ENCODE measurements around the gene MILR1.

MILR1 gene

GRCh38 chr17:64470625-64471024 is 21.7 kb downstream of the MILR1 start:
- Histone ChIP-seq H3K4me3 (replicated peaks; ENCODE audit: low read depth, low read length) (no peak overlapping the region), H3K36me3 (ENCODE audit: control insufficient read depth, insufficient read depth, low read length) (no peaks in the 10 kb centered on the region), H3K27me3 (replicated peaks; ENCODE audit: control insufficient read depth, insufficient read depth, low read length) (no peaks in the 10 kb centered on the region)
- no peak for TF ChIP-seq CTCF (IDR thresholded peaks at IDR 0.05; ENCODE audit: insufficient read depth, low read length, poor library complexity, severe bottlenecking)
- no peak for DNase-seq (ENCODE audit: extremely low read depth, insufficient read length)

GRCh38 chr17:64471440-64471839 is 22.5 kb downstream of the MILR1 start:
- no peak for DNase-seq (ENCODE audit: extremely low read depth, insufficient read length)
- Histone ChIP-seq H3K27me3 (replicated peaks; ENCODE audit: control insufficient read depth, insufficient read depth, low read length) (no peaks in the 10 kb centered on the region), H3K36me3 (ENCODE audit: control insufficient read depth, insufficient read depth, low read length) (no peaks in the 10 kb centered on the region), H3K4me3 (replicated peaks; ENCODE audit: low read depth, low read length) (no peak overlapping the region)
- TF ChIP-seq CTCF (IDR thresholded peaks at IDR 0.05; ENCODE audit: insufficient read depth, low read length, poor library complexity, severe bottlenecking) = no peak

- no peak for DNase-seq (ENCODE audit: extremely low read depth, insufficient read length)
- Histone ChIP-seq H3K4me3 (replicated peaks; ENCODE audit: low read depth, low read length) (no peak overlapping the region), H3K36me3 (ENCODE audit: control insufficient read depth, insufficient read depth, low read length) (no peaks in the 10 kb centered on the region), H3K27me3 (replicated peaks; ENCODE audit: control insufficient read depth, insufficient read depth, low read length) (no peaks in the 10 kb centered on the region)
- no peak for TF ChIP-seq CTCF (IDR thresholded peaks at IDR 0.05; ENCODE audit: insufficient read depth, low read length, poor library complexity, severe bottlenecking)
Measured at GRCh38 chr17:64472564-64472963, 23.6 kb downstream of the MILR1 start.

GRCh38 chr17:64477849-64478248 is 28.9 kb downstream of the MILR1 start:
- no peak for DNase-seq (ENCODE audit: extremely low read depth, insufficient read length)
- peaks cover 6% of the 10 kb centered on the region for H3K36me3 ChIP-seq (ENCODE audit: control insufficient read depth, insufficient read depth, low read length)
- no peaks in the 10 kb centered on the region for H3K27me3 ChIP-seq (replicated peaks; ENCODE audit: control insufficient read depth, insufficient read depth, low read length)
- no peak for TF ChIP-seq CTCF (IDR thresholded peaks at IDR 0.05; ENCODE audit: insufficient read depth, low read length, poor library complexity, severe bottlenecking)
- H3K4me3 ChIP-seq (replicated peaks; ENCODE audit: low read depth, low read length) = no peak overlapping the region

GRCh38 chr17:64480951-64481350 is 32.0 kb downstream of the MILR1 start:
- no peak for DNase-seq (ENCODE audit: extremely low read depth, insufficient read length)
- TF ChIP-seq CTCF (IDR thresholded peaks at IDR 0.05; ENCODE audit: insufficient read depth, low read length, poor library complexity, severe bottlenecking) = no peak
- Histone ChIP-seq H3K27me3 (replicated peaks; ENCODE audit: control insufficient read depth, insufficient read depth, low read length) (no peaks in the 10 kb centered on the region), H3K4me3 (replicated peaks; ENCODE audit: low read depth, low read length) (no peak overlapping the region), H3K36me3 (ENCODE audit: control insufficient read depth, insufficient read depth, low read length) (peaks cover 8% of the 10 kb centered on the region)

GRCh38 chr17:64484380-64484779 is 35.5 kb downstream of the MILR1 start:
- Histone ChIP-seq H3K36me3 (ENCODE audit: control insufficient read depth, insufficient read depth, low read length) (peaks cover 10% of the 10 kb centered on the region), H3K27me3 (replicated peaks; ENCODE audit: control insufficient read depth, insufficient read depth, low read length) (no peaks in the 10 kb centered on the region), H3K4me3 (replicated peaks; ENCODE audit: low read depth, low read length) (no peak overlapping the region)
- no peak for DNase-seq (ENCODE audit: extremely low read depth, insufficient read length)
- no peak for TF ChIP-seq CTCF (IDR thresholded peaks at IDR 0.05; ENCODE audit: insufficient read depth, low read length, poor library complexity, severe bottlenecking)
